ENCODE data around the gene APOL3. TPM values are rescaled to one million over a fixed set of nuclear protein-coding genes. Genes with fewer than 3 reads are reported as not detected.
"Not testable (repeated sequence)": the region's sequence is repeated elsewhere in the genome, so short reads cannot be mapped to it uniquely, and the experiment has no call there.

The APOL3 gene
- total RNA-seq, 1 donor: 13.8 TPM

GRCh38 chr22:36193171-36193570, 32.6 kb upstream of the APOL3 start:
- H3K27ac ChIP-seq (ENCODE audit: low read depth, low read length): no peak overlapping the region
- no peaks in the 10 kb centered on the region for H4K20me1 ChIP-seq (ENCODE audit: insufficient read depth, low read length)
- no peak overlapping the region for H2AFZ ChIP-seq (ENCODE audit: low read length)
- no peak for TF ChIP-seq CTCF (IDR thresholded peaks at IDR 0.05; ENCODE audit: extremely low read depth, low read depth, low read length)
- no peak overlapping the region for H3K4me3 ChIP-seq (ENCODE audit: insufficient read depth, low read length)
- no peaks in the 10 kb centered on the region for H3K36me3 ChIP-seq (ENCODE audit: insufficient read depth, low read length)
- peaks cover 17% of the 10 kb centered on the region for H3K4me1 ChIP-seq (ENCODE audit: insufficient read depth, low read length)
- H3K9me3 ChIP-seq (ENCODE audit: low read depth, low read length): no peaks in the 10 kb centered on the region
- H3K79me2 ChIP-seq (ENCODE audit: insufficient read depth, low read length): no peaks in the 10 kb centered on the region
- H3K4me2 ChIP-seq (ENCODE audit: insufficient read depth, low read length): no peak overlapping the region
- no peaks in the 10 kb centered on the region for H3K27me3 ChIP-seq (ENCODE audit: insufficient read depth, low read length)
- no peak for DNase-seq (ENCODE audit: insufficient read length, low spot score, missing footprints)

GRCh38 chr22:36192542-36192941, 32.0 kb upstream of the APOL3 start:
- Histone ChIP-seq H2AFZ (ENCODE audit: low read length) (no peak overlapping the region), H3K4me3 (ENCODE audit: insufficient read depth, low read length) (no peak overlapping the region), H3K9me3 (ENCODE audit: low read depth, low read length) (no peaks in the 10 kb centered on the region), H3K4me2 (ENCODE audit: insufficient read depth, low read length) (no peak overlapping the region), H4K20me1 (ENCODE audit: insufficient read depth, low read length) (no peaks in the 10 kb centered on the region), H3K4me1 (ENCODE audit: insufficient read depth, low read length) (peaks cover 10% of the 10 kb centered on the region), H3K27ac (ENCODE audit: low read depth, low read length) (no peak overlapping the region), H3K36me3 (ENCODE audit: insufficient read depth, low read length) (no peaks in the 10 kb centered on the region), H3K27me3 (ENCODE audit: insufficient read depth, low read length) (no peaks in the 10 kb centered on the region), H3K79me2 (ENCODE audit: insufficient read depth, low read length) (no peaks in the 10 kb centered on the region)
- no peak for TF ChIP-seq CTCF (IDR thresholded peaks at IDR 0.05; ENCODE audit: extremely low read depth, low read depth, low read length)
- DNase-seq (ENCODE audit: insufficient read length, low spot score, missing footprints): no peak

DNA sequence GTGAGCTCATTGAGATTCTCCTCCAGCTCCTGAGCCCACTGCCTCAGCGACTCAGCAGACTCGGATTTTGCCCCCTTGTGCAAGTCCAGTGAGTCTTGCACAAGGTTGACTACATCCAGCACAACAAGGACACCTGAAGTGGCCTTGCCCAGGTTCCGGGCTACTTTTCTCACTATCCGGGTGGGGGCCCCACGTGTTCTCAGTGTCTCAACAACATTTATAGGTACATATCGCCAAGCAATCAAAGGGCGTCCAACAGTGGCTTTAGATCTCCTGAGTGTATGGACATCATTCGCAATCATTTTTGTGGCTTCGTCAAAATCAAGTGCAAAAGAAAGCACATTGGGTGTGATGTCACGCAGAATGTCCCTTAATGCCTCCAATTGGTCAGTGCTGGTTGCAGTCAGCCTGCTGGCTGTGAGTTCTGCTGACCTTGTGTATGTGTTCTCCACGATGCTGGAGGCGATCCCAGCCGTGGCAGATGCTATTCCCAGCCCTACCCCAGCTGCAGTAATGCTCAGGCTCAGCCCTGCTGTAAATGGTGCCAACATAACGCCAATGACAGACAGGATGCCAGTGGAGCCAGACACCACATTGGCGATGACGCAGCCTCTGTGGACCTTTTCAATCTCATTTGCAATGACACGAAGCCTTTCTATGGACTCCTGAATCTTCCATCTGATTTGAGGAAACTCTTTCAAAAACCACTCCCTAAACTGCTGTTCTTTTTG, 30.7 kb upstream of the APOL3 start:
- no peaks in the 10 kb centered on the region for H4K20me1 ChIP-seq (ENCODE audit: insufficient read depth, low read length)
- H3K4me3 ChIP-seq (ENCODE audit: insufficient read depth, low read length): no peak overlapping the region
- no peaks in the 10 kb centered on the region for H3K4me1 ChIP-seq (ENCODE audit: insufficient read depth, low read length)
- H3K4me2 ChIP-seq (ENCODE audit: insufficient read depth, low read length): no peak overlapping the region
- H3K27ac ChIP-seq (ENCODE audit: low read depth, low read length): no peak overlapping the region
- no peaks in the 10 kb centered on the region for H3K79me2 ChIP-seq (ENCODE audit: insufficient read depth, low read length)
- no peaks in the 10 kb centered on the region for H3K27me3 ChIP-seq (ENCODE audit: insufficient read depth, low read length)
- TF ChIP-seq CTCF (IDR thresholded peaks at IDR 0.05; ENCODE audit: extremely low read depth, low read depth, low read length): no peak
- H3K9me3 ChIP-seq (ENCODE audit: low read depth, low read length): no peaks in the 10 kb centered on the region
- no peak overlapping the region for H2AFZ ChIP-seq (ENCODE audit: low read length)
- no peaks in the 10 kb centered on the region for H3K36me3 ChIP-seq (ENCODE audit: insufficient read depth, low read length)
- no peak for DNase-seq (ENCODE audit: insufficient read length, low spot score, missing footprints)

GRCh38 chr22:36187862-36188261, 27.3 kb upstream of the APOL3 start:
- not testable (repeated sequence) for H3K27ac ChIP-seq (ENCODE audit: low read depth, low read length); H2AFZ ChIP-seq (ENCODE audit: low read length); H3K79me2 ChIP-seq (ENCODE audit: insufficient read depth, low read length); H3K9me3 ChIP-seq (ENCODE audit: low read depth, low read length); DNase-seq (ENCODE audit: insufficient read length, low spot score, missing footprints); H4K20me1 ChIP-seq (ENCODE audit: insufficient read depth, low read length); H3K27me3 ChIP-seq (ENCODE audit: insufficient read depth, low read length); H3K4me2 ChIP-seq (ENCODE audit: insufficient read depth, low read length); H3K4me3 ChIP-seq (ENCODE audit: insufficient read depth, low read length); H3K4me1 ChIP-seq (ENCODE audit: insufficient read depth, low read length); H3K36me3 ChIP-seq (ENCODE audit: insufficient read depth, low read length)
